Central memory CD4-positive, alpha-beta T cell (primary cell): ENCODE data around the gene TBKBP1.
"Not testable (repeated sequence)": the region's sequence is repeated elsewhere in the genome, so short reads cannot be mapped to it uniquely, and the experiment has no call there.

ENCODE experiments used
- DNase-seq: peaks from one replicate; pipeline ENCODE4 v3.0.0; 2022

Gene TBKBP1

GRCh38 chr17:47735139-47735464, 41.1 kb downstream of the TBKBP1 start:
- DNase-seq: no peak

GRCh38 chr17:47735536-47736011, 41.6 kb downstream of the TBKBP1 start:
- peak; percentile 22 for DNase-seq

- DNase-seq: no peak
Observed at GRCh38 chr17:47736501-47737495, 42.8 kb downstream of the TBKBP1 start.

GRCh38 chr17:47738178-47738577, 44.2 kb downstream of the TBKBP1 start:
- DNase-seq: no peak

- no peak for DNase-seq
Observed at GRCh38 chr17:47739150-47739549, 45.2 kb downstream of the TBKBP1 start.

GRCh38 chr17:47739945-47740344, 46.0 kb downstream of the TBKBP1 start:
- DNase-seq: not testable (repeated sequence)

- peak; percentile 18 for DNase-seq
Observed at GRCh38 chr17:47741109-47741792, 47.3 kb downstream of the TBKBP1 start.

- DNase-seq: no peak
Observed at GRCh38 chr17:47741793-47742145, 47.8 kb downstream of the TBKBP1 start.

- DNase-seq: peak; percentile 34
Observed at GRCh38 chr17:47742319-47743181, 48.6 kb downstream of the TBKBP1 start.

- no peak for DNase-seq
Observed at GRCh38 chr17:47744168-47745036, 50.4 kb downstream of the TBKBP1 start.

GRCh38 chr17:47745037-47745380, 51.0 kb downstream of the TBKBP1 start:
- no peak for DNase-seq

GRCh38 chr17:47751471-47751870, 57.5 kb downstream of the TBKBP1 start:
- DNase-seq: no peak

- no peak for DNase-seq
Observed at GRCh38 chr17:47757386-47757785, 63.4 kb downstream of the TBKBP1 start.

GRCh38 chr17:47760409-47761140, 66.6 kb downstream of the TBKBP1 start:
- no peak for DNase-seq
